Caco-2 (cell line): ENCODE data around the gene P2RY2. TPM values are rescaled to one million over a fixed set of nuclear protein-coding genes. Genes with fewer than 3 reads are reported as not detected.

Experiments used
- BruUV-seq: library from RNA; stranded (reverse); fragments of 400-500 nt; replicated peaks from 2 replicates; lab custom pipeline; 2021; lab: Mats Ljungman, UMichigan
- CTCF ChIA-PET: fragments of 300-600 bp; sonication (Branson Sonifier 250); formaldehyde crosslinking; loops from one replicate; lab custom pipeline; 2022; ENCODE audit warnings: antibody characterized with exemption; lab: Charles Lee
- POLR2A ChIA-PET: fragments of 300-600 bp; sonication (Branson Sonifier 250); formaldehyde crosslinking; loops from one replicate; lab custom pipeline; 2022; ENCODE audit warnings: antibody characterized with exemption; lab: Charles Lee
- DNase-seq, 2 experiments: peaks; one replicate each; pipeline versions ENCODE4 v3.0.0 to v3.0.0-alpha.2; 2020 to 2022
- H3K27me3 ChIP-seq: replicated peaks from 2 replicates; pipeline ENCODE4 v1.6.0; 2011; ENCODE audit warnings: low read length; ENCODE audit not compliant: control insufficient read depth, insufficient read depth
- H3K36me3 ChIP-seq: 2 replicates; pipeline ENCODE4 v1.5.1; 2011; ENCODE audit warnings: low read length; ENCODE audit not compliant: control insufficient read depth, insufficient read depth
- H3K4me1 ChIP-seq: fragments of 250-450 bp; sonication (Bioruptor Pico); 2 replicates; pipeline ENCODE4 v1.5.1; 2020; ENCODE audit warnings: mild to moderate bottlenecking
- H3K4me3 ChIP-seq: 2 replicates; pipeline ENCODE4 v1.5.1; 2011; ENCODE audit warnings: low read depth, mild to moderate bottlenecking, control low read depth, low read length
- H3K9me3 ChIP-seq: fragments of 250-450 bp; sonication (Bioruptor Pico); 2 replicates; pipeline ENCODE4 v1.5.1; 2020; ENCODE audit warnings: mild to moderate bottlenecking, moderate library complexity
- H3K27ac Mint-ChIP-seq: one replicate; pipeline ENCODE4 v1.8.0; 2022; ENCODE audit warnings: mixed read lengths; ENCODE audit not compliant: unreplicated experiment
- H3K27me3 Mint-ChIP-seq: one replicate; pipeline ENCODE4 v1.8.0; 2022; ENCODE audit warnings: mixed read lengths; ENCODE audit not compliant: insufficient read depth, unreplicated experiment
- H3K36me3 Mint-ChIP-seq: one replicate; pipeline ENCODE4 v1.8.0; 2022; ENCODE audit warnings: mild to moderate bottlenecking, mixed read lengths; ENCODE audit not compliant: insufficient read depth, unreplicated experiment
- H3K4me1 Mint-ChIP-seq: one replicate; pipeline ENCODE4 v1.8.0; 2022; ENCODE audit warnings: low read depth, mixed read lengths; ENCODE audit not compliant: unreplicated experiment
- H3K4me3 Mint-ChIP-seq: one replicate; pipeline ENCODE4 v1.8.0; 2022; ENCODE audit warnings: mild to moderate bottlenecking, moderate library complexity, mixed read lengths; ENCODE audit not compliant: unreplicated experiment
- H3K9me3 Mint-ChIP-seq: one replicate; pipeline ENCODE4 v1.8.0; 2022; ENCODE audit warnings: mixed read lengths; ENCODE audit not compliant: unreplicated experiment
- intact Hi-C: fragments of 100-400 bp; cut with micrococcal nuclease; formaldehyde crosslinking; loops from one replicate; pipeline ENCODE4 v1.10.0; 2022; ENCODE audit not compliant: unreplicated experiment
- total RNA-seq: library from RNA; stranded (reverse); gene quantifications from 2 replicates; pipeline ENCODE4 v1.2.3, GENCODE V29; 2022
- TF ChIP-seq, protein P1 (sequence below), 2 experiments: fragments of 200-600 bp in 1 of 2; IDR thresholded peaks; 1 replicate in 1 of 2; 2 replicates in 1 of 2; pipeline versions ENCODE4 v1.5.1 to v1.8.0; 2011 to 2022; ENCODE audit warnings: antibody characterized with exemption in 1 of 2, control low read depth in 1 of 2, inconsistent platforms in 1 of 2, low read depth in 1 of 2, low read length in 1 of 2, mild to moderate bottlenecking in 1 of 2, moderate library complexity in 1 of 2; ENCODE audit not compliant: insufficient read depth in 1 of 2, severe bottlenecking in 1 of 2, unreplicated experiment in 1 of 2

The P2RY2 gene
- total RNA-seq, 1 experiment from 2014 or later, result 10.4 TPM

DNA sequence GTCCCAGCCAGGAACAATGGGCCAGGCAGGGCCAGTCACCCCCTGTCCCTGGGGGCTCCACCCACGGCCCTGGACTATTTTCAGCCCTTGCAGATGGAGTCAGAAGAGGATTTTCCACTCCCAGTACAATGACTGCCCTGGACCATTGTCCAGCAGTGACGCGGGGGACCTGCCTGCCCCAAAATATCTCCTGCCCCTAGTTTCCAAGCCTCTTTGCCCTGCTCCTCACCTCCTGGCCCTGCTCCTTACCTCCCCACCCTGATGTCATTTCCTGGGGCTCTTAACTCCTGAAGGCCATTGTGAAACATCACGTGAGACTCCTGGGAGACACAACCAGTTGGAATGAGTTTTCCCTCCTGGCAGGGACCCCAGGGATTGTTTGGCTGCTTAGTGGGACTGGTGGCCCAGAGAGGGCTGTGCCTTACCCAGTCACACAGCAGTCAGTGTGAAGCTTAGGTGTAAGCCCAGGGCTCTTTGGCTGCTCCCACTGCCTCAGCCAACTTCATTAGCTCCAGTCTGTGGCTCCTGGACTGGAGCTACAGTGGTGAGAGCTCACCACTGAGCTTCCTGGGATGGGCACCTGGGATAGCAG is 22.2 kb downstream of the P2RY2 start:
- peak in 1 of 2 experiments; percentile 35 for DNase-seq

DNA sequence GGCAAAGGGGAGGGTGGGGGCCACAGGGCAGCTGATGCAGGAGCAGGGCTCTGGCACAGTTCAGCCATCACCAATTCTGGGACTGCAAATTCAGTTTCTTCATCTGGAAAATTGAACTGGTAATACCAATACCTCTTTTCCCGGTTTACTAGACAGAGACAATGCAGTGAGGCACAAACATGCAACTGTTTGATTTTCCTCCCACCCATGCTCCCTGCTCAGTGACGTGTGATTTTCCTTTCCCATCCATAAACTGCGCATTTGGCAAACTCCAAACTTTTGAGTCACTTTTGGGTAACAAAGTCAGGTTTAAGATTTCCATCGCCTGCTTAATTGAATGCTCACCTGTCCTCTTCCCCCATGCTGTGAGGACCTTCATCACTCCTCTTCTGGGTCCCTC is 23.2 kb downstream of the P2RY2 start:
- H3K27me3 ChIP-seq, result no peaks in the 10 kb centered on the region
- CTCF ChIA-PET, result interaction anchor here (1.0 to 1.5 kb wide), 3 partner anchors 48 to 65 kb away, joined by 3 to 7 read pairs (median 3); no protein-coding TSS in a partner anchor

More for the DNA sequence above, 22.2 kb downstream of the P2RY2 start:
- BruUV-seq, result no TSS peak
- H3K4me1 Mint-ChIP-seq, result peaks cover 16% of the 10 kb centered on the region
- intact Hi-C loops, result no loop called here
- H3K9me3 ChIP-seq, result no peaks in the 10 kb centered on the region
- no peaks in the 10 kb centered on the region for H3K27me3 ChIP-seq
- no peak overlapping the region for H3K4me3 ChIP-seq
- H3K27me3 Mint-ChIP-seq, result no peaks in the 10 kb centered on the region
- H3K4me3 Mint-ChIP-seq, result no peak overlapping the region
- no peaks in the 10 kb centered on the region for H3K9me3 Mint-ChIP-seq
- H3K4me1 ChIP-seq, result peaks cover 16% of the 10 kb centered on the region; the same call in 1 of the 2 replicates
- peaks cover 7% of the 10 kb centered on the region for H3K36me3 Mint-ChIP-seq
- H3K27ac Mint-ChIP-seq, result no peak overlapping the region
- POLR2A ChIA-PET, result no interaction called here
- TF ChIP-seq, protein P1, sequence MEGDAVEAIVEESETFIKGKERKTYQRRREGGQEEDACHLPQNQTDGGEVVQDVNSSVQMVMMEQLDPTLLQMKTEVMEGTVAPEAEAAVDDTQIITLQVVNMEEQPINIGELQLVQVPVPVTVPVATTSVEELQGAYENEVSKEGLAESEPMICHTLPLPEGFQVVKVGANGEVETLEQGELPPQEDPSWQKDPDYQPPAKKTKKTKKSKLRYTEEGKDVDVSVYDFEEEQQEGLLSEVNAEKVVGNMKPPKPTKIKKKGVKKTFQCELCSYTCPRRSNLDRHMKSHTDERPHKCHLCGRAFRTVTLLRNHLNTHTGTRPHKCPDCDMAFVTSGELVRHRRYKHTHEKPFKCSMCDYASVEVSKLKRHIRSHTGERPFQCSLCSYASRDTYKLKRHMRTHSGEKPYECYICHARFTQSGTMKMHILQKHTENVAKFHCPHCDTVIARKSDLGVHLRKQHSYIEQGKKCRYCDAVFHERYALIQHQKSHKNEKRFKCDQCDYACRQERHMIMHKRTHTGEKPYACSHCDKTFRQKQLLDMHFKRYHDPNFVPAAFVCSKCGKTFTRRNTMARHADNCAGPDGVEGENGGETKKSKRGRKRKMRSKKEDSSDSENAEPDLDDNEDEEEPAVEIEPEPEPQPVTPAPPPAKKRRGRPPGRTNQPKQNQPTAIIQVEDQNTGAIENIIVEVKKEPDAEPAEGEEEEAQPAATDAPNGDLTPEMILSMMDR (IDR thresholded peaks at IDR 0.05; ENCODE audit: insufficient read depth in 1 of 2, low read depth in 1 of 2, low read length in 1 of 2, severe bottlenecking in 1 of 2, unreplicated experiment in 1 of 2), result no peak
- CTCF ChIA-PET, result interaction anchor here (0.7 to 1.5 kb wide), 4 partner anchors 13 to 409 kb away, joined by 3 to 7 read pairs (median 3); no protein-coding TSS in a partner anchor
- no peaks in the 10 kb centered on the region for H3K36me3 ChIP-seq

More for the DNA sequence above, 23.2 kb downstream of the P2RY2 start:
- H3K4me1 Mint-ChIP-seq, result peaks cover 17% of the 10 kb centered on the region
- H3K27ac Mint-ChIP-seq, result no peak overlapping the region
- Histone ChIP-seq H3K9me3 (no peaks in the 10 kb centered on the region), H3K4me3 (no peak overlapping the region), H3K36me3 (no peaks in the 10 kb centered on the region), H3K4me1 (peaks cover 16% of the 10 kb centered on the region; the same call in 1 of the 2 replicates)
- no peaks in the 10 kb centered on the region for H3K27me3 Mint-ChIP-seq
- peak in 1 of 2 experiments; percentile 30 for DNase-seq
- TF ChIP-seq, protein P1 (IDR thresholded peaks at IDR 0.05; ENCODE audit: insufficient read depth in 1 of 2, low read depth in 1 of 2, low read length in 1 of 2, severe bottlenecking in 1 of 2, unreplicated experiment in 1 of 2), result no peak
- POLR2A ChIA-PET, result no interaction called here
- H3K36me3 Mint-ChIP-seq, result peaks cover 7% of the 10 kb centered on the region
- no peaks in the 10 kb centered on the region for H3K9me3 Mint-ChIP-seq
- intact Hi-C loops, result no loop called here
- H3K4me3 Mint-ChIP-seq, result no peak overlapping the region
- no TSS peak for BruUV-seq
